Keratinocyte (primary cell): ENCODE results near the gene UTP11. TPM values are rescaled to one million over a fixed set of nuclear protein-coding genes. Genes with fewer than 3 reads are reported as not detected.

Source experiments
- DNase-seq: peaks from one replicate; pipeline ENCODE4 v3.0.0-alpha.2; 2011; ENCODE audit warnings: low read depth, missing footprints, low spot score
- FAIRE-seq: peaks from 2 replicates; lab custom pipeline; 2011; peaks lifted over from hg19 to GRCh38; lab: Jason Lieb, UNC
- H2AFZ ChIP-seq: 2 replicates; pipeline ENCODE4 v1.6.0; 2012; ENCODE audit warnings: low read length, control low read depth, inconsistent platforms; ENCODE audit not compliant: control insufficient read depth
- H3K27ac ChIP-seq: 2 replicates; pipeline ENCODE4 v1.5.1; 2011; ENCODE audit warnings: low read length; ENCODE audit not compliant: control insufficient read depth, insufficient read depth
- H3K27me3 ChIP-seq: 3 replicates; pipeline ENCODE4 v1.6.0; 2011; ENCODE audit warnings: low read length; ENCODE audit not compliant: control insufficient read depth, insufficient read depth; ENCODE audit errors: extremely low read depth
- H3K36me3 ChIP-seq, 2 experiments: 2 replicates in 1 of 2; 3 replicates in 1 of 2; pipeline ENCODE4 v1.5.1; 2011; ENCODE audit warnings: low read length in 2 of 2, mild to moderate bottlenecking in 1 of 2; ENCODE audit not compliant: control insufficient read depth in 2 of 2, insufficient read depth in 2 of 2; ENCODE audit errors: extremely low read depth in 1 of 2
- H3K4me1 ChIP-seq: 3 replicates; pipeline ENCODE4 v1.5.1; 2011; ENCODE audit warnings: low read length; ENCODE audit not compliant: control insufficient read depth, insufficient read depth; ENCODE audit errors: extremely low read depth
- H3K4me2 ChIP-seq: 3 replicates; pipeline ENCODE4 v1.6.0; 2011; ENCODE audit warnings: low read depth, low read length; ENCODE audit not compliant: control insufficient read depth, insufficient read depth; ENCODE audit errors: extremely low read depth
- H3K4me3 ChIP-seq, 3 experiments: fragments of 200-600 bp in 1 of 3; sonication (generic) in 1 of 3; 2 replicates in 2 of 3; 3 replicates in 1 of 3; pipeline ENCODE4 v1.5.1; 2011 to 2016; ENCODE audit warnings: low read length in 3 of 3, mild to moderate bottlenecking in 3 of 3, control low read depth in 2 of 3, inconsistent platforms in 1 of 3, low read depth in 1 of 3, mixed read lengths in 1 of 3, mixed run types in 1 of 3, moderate library complexity in 1 of 3; ENCODE audit not compliant: control insufficient read depth in 2 of 3, insufficient read depth in 2 of 3; ENCODE audit errors: extremely low read depth in 1 of 3
- H3K79me2 ChIP-seq: 2 replicates; pipeline ENCODE4 v1.6.0; 2012; ENCODE audit warnings: low read length; ENCODE audit not compliant: control insufficient read depth, insufficient read depth
- H3K9ac ChIP-seq: 3 replicates; pipeline ENCODE4 v1.6.0; 2011; ENCODE audit warnings: low read length; ENCODE audit not compliant: control insufficient read depth, insufficient read depth; ENCODE audit errors: extremely low read depth
- H3K9me1 ChIP-seq: 3 replicates; pipeline ENCODE4 v1.6.0; 2011; ENCODE audit warnings: low read length; ENCODE audit not compliant: control insufficient read depth, insufficient read depth; ENCODE audit errors: extremely low read depth
- H3K9me3 ChIP-seq: 2 replicates; pipeline ENCODE4 v1.5.1; 2012; ENCODE audit warnings: low read depth, low read length; ENCODE audit not compliant: control insufficient read depth
- H4K20me1 ChIP-seq: 3 replicates; pipeline ENCODE4 v1.6.0; 2011; ENCODE audit warnings: low read length; ENCODE audit not compliant: control insufficient read depth, insufficient read depth; ENCODE audit errors: extremely low read depth
- EZH2 ChIP-seq: IDR thresholded peaks from one replicate; pipeline ENCODE4 v1.6.1; 2012; ENCODE audit warnings: inconsistent platforms, mild to moderate bottlenecking, low read length, moderate library complexity
- dilution Hi-C: fragments of 300-500 bp; cut with MboI; formaldehyde crosslinking; loops from one replicate; pipeline ENCODE4 v1.7.0; 2020; ENCODE audit warnings: low sequenced_read_pairs; ENCODE audit not compliant: extremely low pct_ligation_motif_present
- polyA plus RNA-seq, 5 experiments: library from polyadenylated mRNA; depleted of rRNA in 3 of 5; stranded (reverse) in 3 of 5; stranded (forward) in 1 of 5; unstranded in 1 of 5; fragments of >200 nt; gene quantifications; 1 replicate in 1 of 5; 2 replicates in 3 of 5; 3 replicates in 1 of 5; pipeline versions ENCODE4 v1.2.1 to v1.2.3, GENCODE V29; 2011 to 2012; ENCODE audit warnings: missing spikeins in 2 of 5, low read depth in 1 of 5, low replicate concordance in 1 of 5
- TF ChIP-seq, protein P1 (sequence below), 3 experiments: IDR thresholded peaks in 1 of 3; conservative IDR thresholded peaks in 1 of 3; optimal IDR thresholded peaks in 1 of 3; 2 replicates in 2 of 3; 3 replicates in 1 of 3; pipeline versions ENCODE3 to v1.5.1; 2011; ENCODE audit warnings: low read length in 3 of 3, mild to moderate bottlenecking in 3 of 3, moderate library complexity in 2 of 3, control low read depth in 1 of 3, inconsistent platforms in 1 of 3; ENCODE audit not compliant: insufficient read depth in 2 of 3; ENCODE audit errors: extremely low read depth in 1 of 3

UTP11 gene
- polyA plus RNA-seq, 1 donor (not counting 4 experiments of a cell fraction or from before 2014, with no cell fraction given) = 50.0 TPM

DNA sequence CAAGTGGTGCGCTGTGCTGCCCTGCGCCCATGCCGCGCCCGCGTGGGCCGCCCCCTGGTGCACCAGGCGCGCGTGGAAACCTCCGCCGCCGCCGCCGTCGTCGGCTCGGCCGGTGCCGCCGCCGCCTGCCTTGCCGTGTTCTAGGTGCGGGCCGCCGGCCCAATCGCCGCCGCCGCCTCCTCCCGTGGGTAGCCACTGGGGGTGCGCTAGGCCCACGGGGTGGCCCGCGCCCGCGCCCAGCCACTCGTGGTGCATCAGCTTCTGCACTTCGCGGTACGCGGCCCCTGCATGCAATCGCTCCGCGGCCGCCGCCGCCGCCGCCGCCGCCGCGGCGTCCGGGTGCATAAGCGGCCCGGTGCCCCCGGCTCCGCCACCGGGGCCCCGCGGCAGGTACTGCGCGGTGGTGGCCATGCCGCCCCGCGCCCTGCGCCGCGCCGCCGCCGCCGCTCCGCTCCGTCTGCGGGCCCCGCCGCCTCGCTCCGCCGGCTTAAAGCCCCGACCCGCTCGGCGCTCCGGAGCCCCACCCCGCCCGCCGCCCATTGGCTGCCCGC is 33.9 kb downstream of the UTP11 start, which contains the start of gene POU3F1:
TSS of gene POU3F1 (minus strand) at position 461 of the 551 bp plus-strand sequence. CDS start at position 411, 50 bp downstream.
- TF ChIP-seq EZH2 = no peak
- TF ChIP-seq, protein P1, sequence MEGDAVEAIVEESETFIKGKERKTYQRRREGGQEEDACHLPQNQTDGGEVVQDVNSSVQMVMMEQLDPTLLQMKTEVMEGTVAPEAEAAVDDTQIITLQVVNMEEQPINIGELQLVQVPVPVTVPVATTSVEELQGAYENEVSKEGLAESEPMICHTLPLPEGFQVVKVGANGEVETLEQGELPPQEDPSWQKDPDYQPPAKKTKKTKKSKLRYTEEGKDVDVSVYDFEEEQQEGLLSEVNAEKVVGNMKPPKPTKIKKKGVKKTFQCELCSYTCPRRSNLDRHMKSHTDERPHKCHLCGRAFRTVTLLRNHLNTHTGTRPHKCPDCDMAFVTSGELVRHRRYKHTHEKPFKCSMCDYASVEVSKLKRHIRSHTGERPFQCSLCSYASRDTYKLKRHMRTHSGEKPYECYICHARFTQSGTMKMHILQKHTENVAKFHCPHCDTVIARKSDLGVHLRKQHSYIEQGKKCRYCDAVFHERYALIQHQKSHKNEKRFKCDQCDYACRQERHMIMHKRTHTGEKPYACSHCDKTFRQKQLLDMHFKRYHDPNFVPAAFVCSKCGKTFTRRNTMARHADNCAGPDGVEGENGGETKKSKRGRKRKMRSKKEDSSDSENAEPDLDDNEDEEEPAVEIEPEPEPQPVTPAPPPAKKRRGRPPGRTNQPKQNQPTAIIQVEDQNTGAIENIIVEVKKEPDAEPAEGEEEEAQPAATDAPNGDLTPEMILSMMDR (optimal IDR thresholded peaks at IDR 0.05 in 1 of 3, IDR thresholded peaks at IDR 0.05 in 1 of 3, conservative IDR thresholded peaks at IDR 0.05 in 1 of 3; ENCODE audit: extremely low read depth in 1 of 3, insufficient read depth in 2 of 3, low read length in 3 of 3) = no peak
- H3K9ac ChIP-seq = peak within 1 kb of the TSS; percentile 41
- peaks cover 6% of the 10 kb centered on the region for H3K79me2 ChIP-seq
- no peaks in the 10 kb centered on the region for H3K36me3 ChIP-seq
- H3K9me1 ChIP-seq = no peaks in the 10 kb centered on the region
- H3K27me3 ChIP-seq = peaks cover 46% of the 10 kb centered on the region
- H3K4me3 ChIP-seq = peak within 1 kb of the TSS; percentile 61 to 73 (median 70)
- DNase-seq (no peak), FAIRE-seq (no peak)
- peaks cover 23% of the 10 kb centered on the region for H3K4me1 ChIP-seq
- dilution Hi-C loops = no loop called here
- peak within 1 kb of the TSS; percentile 86 for H3K4me2 ChIP-seq
- no peaks in the 10 kb centered on the region for H3K9me3 ChIP-seq
- H2AFZ ChIP-seq = peak within 1 kb of the TSS; percentile 55
- no peak within 1 kb of the TSS for H3K27ac ChIP-seq
- H4K20me1 ChIP-seq = no peaks in the 10 kb centered on the region

DNA sequence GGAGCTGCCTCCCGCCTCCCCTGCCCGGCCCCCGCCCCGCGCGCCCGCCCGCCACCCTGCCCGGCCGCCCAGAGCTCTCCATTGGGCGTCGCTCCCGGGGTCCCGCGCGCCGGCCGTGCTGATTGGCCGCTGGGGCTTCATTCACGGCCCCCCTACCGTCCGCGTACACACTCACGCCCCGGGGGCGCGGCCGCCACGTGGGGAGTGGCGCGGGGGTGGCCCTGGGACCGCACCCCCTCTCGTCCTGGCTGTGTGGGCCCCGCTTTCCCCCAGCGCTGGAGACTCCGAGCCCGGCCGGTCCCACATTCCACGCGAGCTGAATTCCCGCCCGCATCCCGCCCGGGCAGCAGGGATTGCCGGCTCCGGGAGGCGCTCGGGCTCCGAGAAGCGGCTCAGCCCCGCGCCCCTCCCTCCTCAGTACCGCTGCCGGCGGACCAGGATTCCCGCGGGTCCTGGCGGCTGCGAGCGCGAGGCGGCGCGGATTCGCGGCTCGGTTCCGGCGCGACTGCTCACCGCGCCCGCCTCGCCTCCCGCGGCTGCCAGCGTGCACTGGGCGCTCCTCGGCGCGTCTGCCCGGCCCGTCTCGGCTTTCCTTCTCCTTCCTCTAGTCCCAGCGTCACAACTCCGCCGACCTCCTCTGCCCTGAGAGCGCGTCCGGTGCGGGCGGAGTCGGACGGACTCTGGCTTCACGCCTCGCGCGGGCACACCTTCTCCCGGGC is 34.5 kb downstream of the UTP11 start:
- dilution Hi-C loops = no loop called here
- Histone ChIP-seq H3K4me2 (peak overlapping the region; percentile 80), H3K79me2 (peaks cover 6% of the 10 kb centered on the region), H3K9me3 (no peaks in the 10 kb centered on the region), H3K9ac (peak overlapping the region; percentile 41), H3K36me3 (no peaks in the 10 kb centered on the region), H3K27me3 (peaks cover 43% of the 10 kb centered on the region), H3K4me1 (peaks cover 29% of the 10 kb centered on the region), H3K27ac (no peak overlapping the region), H4K20me1 (no peaks in the 10 kb centered on the region), H3K4me3 (peak overlapping the region; percentile 61 to 70 (median 70)), H3K9me1 (no peaks in the 10 kb centered on the region), H2AFZ (peak overlapping the region; percentile 53)
- FAIRE-seq (no peak), DNase-seq (no peak)
- no peak for TF ChIP-seq EZH2
